ENCODE measurements around the gene HOXB7. TPM values are rescaled to one million over a fixed set of nuclear protein-coding genes. Genes with fewer than 3 reads are reported as not detected.

Gene HOXB7
- total RNA-seq, 2 donors from 2014 or later: not detected

DNA sequence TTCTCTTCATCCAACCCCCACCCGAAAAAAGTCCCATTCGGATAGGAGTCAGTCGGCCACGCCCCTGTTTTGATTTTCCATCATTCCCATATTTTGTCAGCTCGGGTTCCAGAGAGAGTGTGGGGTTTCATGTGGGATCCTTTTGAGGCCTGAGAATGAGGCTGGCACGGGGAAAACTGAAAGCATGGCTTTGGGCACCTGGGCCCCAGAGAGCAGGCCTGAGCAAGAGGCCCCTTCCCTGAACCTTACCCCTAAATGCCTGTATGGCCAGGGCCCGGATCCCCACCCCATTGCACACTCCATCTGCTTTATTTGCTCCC, 28.1 kb downstream of the HOXB7 start:
- H3K36me3 ChIP-seq (ENCODE audit: control insufficient read depth, insufficient read depth, low read length): no peaks in the 10 kb centered on the region
- H3K9me3 ChIP-seq (ENCODE audit: control insufficient read depth, low read length): no peaks in the 10 kb centered on the region
- Mint-ChIP-seq H3K27ac (no peak overlapping the region), H3K4me3 (no peak overlapping the region), H3K27me3 (ENCODE audit: insufficient read depth) (peaks cover 98% of the 10 kb centered on the region), H3K4me1 (peaks cover 12% of the 10 kb centered on the region), H3K36me3 (ENCODE audit: low read depth) (no peaks in the 10 kb centered on the region), H3K9me3 (no peaks in the 10 kb centered on the region)
- no peak overlapping the region for H3K4me3 ChIP-seq (ENCODE audit: low read length)
- H3K27ac ChIP-seq (ENCODE audit: low read depth, low read length): no peak overlapping the region
- 20% methylated on average over 7 of the region's 7 CpGs; no CpG with 5 or more reads in 1 of the 2 experiments for WGBS, 2 experiments (ENCODE audit: insufficient coverage in 1 of 2, insufficient read length in 1 of 2)
- no peak for DNase-seq
- TF ChIP-seq, protein P1, sequence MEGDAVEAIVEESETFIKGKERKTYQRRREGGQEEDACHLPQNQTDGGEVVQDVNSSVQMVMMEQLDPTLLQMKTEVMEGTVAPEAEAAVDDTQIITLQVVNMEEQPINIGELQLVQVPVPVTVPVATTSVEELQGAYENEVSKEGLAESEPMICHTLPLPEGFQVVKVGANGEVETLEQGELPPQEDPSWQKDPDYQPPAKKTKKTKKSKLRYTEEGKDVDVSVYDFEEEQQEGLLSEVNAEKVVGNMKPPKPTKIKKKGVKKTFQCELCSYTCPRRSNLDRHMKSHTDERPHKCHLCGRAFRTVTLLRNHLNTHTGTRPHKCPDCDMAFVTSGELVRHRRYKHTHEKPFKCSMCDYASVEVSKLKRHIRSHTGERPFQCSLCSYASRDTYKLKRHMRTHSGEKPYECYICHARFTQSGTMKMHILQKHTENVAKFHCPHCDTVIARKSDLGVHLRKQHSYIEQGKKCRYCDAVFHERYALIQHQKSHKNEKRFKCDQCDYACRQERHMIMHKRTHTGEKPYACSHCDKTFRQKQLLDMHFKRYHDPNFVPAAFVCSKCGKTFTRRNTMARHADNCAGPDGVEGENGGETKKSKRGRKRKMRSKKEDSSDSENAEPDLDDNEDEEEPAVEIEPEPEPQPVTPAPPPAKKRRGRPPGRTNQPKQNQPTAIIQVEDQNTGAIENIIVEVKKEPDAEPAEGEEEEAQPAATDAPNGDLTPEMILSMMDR (conservative IDR thresholded peaks at IDR 0.05): no peak
- no peak overlapping the region for H3K9ac ChIP-seq (ENCODE audit: extremely low read depth, low read length, poor library complexity, severe bottlenecking)
- peaks cover 3% of the 10 kb centered on the region for H3K4me1 ChIP-seq (ENCODE audit: control insufficient read depth, insufficient read depth, low read length)
- peaks cover 99% of the 10 kb centered on the region for H3K27me3 ChIP-seq (ENCODE audit: control insufficient read depth, insufficient read depth, low read length, poor library complexity, severe bottlenecking)

GRCh38 chr17:48579760-48580554, 30.9 kb downstream of the HOXB7 start:
- H3K27me3 ChIP-seq (ENCODE audit: control insufficient read depth, insufficient read depth, low read length, poor library complexity, severe bottlenecking): peaks cover 99% of the 10 kb centered on the region
- H3K9ac ChIP-seq (ENCODE audit: extremely low read depth, low read length, poor library complexity, severe bottlenecking): no peak overlapping the region
- Mint-ChIP-seq H3K9me3 (no peaks in the 10 kb centered on the region), H3K27ac (no peak overlapping the region), H3K27me3 (ENCODE audit: insufficient read depth) (peaks cover 82% of the 10 kb centered on the region), H3K4me1 (peaks cover 7% of the 10 kb centered on the region), H3K4me3 (no peak overlapping the region), H3K36me3 (ENCODE audit: low read depth) (no peaks in the 10 kb centered on the region)
- peaks cover 3% of the 10 kb centered on the region for H3K4me1 ChIP-seq (ENCODE audit: control insufficient read depth, insufficient read depth, low read length)
- H3K9me3 ChIP-seq (ENCODE audit: control insufficient read depth, low read length): no peaks in the 10 kb centered on the region
- no peak overlapping the region for H3K4me3 ChIP-seq (ENCODE audit: low read length)
- no peak for DNase-seq
- no peak overlapping the region for H3K27ac ChIP-seq (ENCODE audit: low read depth, low read length)
- no peaks in the 10 kb centered on the region for H3K36me3 ChIP-seq (ENCODE audit: control insufficient read depth, insufficient read depth, low read length)
- TF ChIP-seq, protein P1 (conservative IDR thresholded peaks at IDR 0.05): no peak
- 6 to 20% methylated on average over 1 to 25 of the region's 26 CpGs for WGBS, 2 experiments (ENCODE audit: insufficient coverage in 1 of 2, insufficient read length in 1 of 2)

DNA sequence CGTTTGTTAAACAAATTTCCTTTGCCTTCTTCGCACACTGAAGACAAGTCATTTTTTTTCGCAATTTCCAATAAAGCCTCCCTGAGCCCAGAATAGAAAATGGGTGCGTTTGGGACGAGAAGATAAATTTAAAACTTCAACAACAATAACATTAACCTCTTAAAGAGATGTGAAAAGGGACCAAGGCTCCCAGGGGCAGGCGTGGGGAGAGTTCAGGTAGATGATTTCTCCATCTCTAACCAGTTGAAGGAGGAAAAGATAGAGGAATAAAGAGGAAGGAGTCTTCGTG, 31.4 kb downstream of the HOXB7 start:
- no peak overlapping the region for H3K4me3 ChIP-seq (ENCODE audit: low read length)
- Mint-ChIP-seq H3K9me3 (no peaks in the 10 kb centered on the region), H3K4me1 (peaks cover 5% of the 10 kb centered on the region), H3K27ac (no peak overlapping the region), H3K27me3 (ENCODE audit: insufficient read depth) (peaks cover 77% of the 10 kb centered on the region), H3K4me3 (no peak overlapping the region), H3K36me3 (ENCODE audit: low read depth) (no peaks in the 10 kb centered on the region)
- H3K36me3 ChIP-seq (ENCODE audit: control insufficient read depth, insufficient read depth, low read length): no peaks in the 10 kb centered on the region
- H3K4me1 ChIP-seq (ENCODE audit: control insufficient read depth, insufficient read depth, low read length): peaks cover 3% of the 10 kb centered on the region
- WGBS, 2 experiments (ENCODE audit: insufficient coverage in 1 of 2, insufficient read length in 1 of 2): 0 to 6% methylated on average over 2 to 6 of the region's 7 CpGs
- no peak for DNase-seq
- H3K27ac ChIP-seq (ENCODE audit: low read depth, low read length): no peak overlapping the region
- H3K9ac ChIP-seq (ENCODE audit: extremely low read depth, low read length, poor library complexity, severe bottlenecking): no peak overlapping the region
- H3K9me3 ChIP-seq (ENCODE audit: control insufficient read depth, low read length): no peaks in the 10 kb centered on the region
- peaks cover 99% of the 10 kb centered on the region for H3K27me3 ChIP-seq (ENCODE audit: control insufficient read depth, insufficient read depth, low read length, poor library complexity, severe bottlenecking)
- TF ChIP-seq, protein P1 (conservative IDR thresholded peaks at IDR 0.05): no peak
